VCaP (cell line): Measurements from ENCODE around the gene CSNK2A3.

ENCODE experiments used
- H3K27ac ChIP-seq: fragments of 450-650 bp; 2 replicates; pipeline ENCODE4 v1.5.1; 2017
- TF ChIP-seq, protein P1 (sequence below): fragments of 450-650 bp; conservative IDR thresholded peaks from 2 replicates; pipeline ENCODE4 v1.5.1; 2017; ENCODE audit warnings: mild to moderate bottlenecking, moderate library complexity

CSNK2A3 gene

GRCh38 chr11:11334607-11335006, 18.4 kb downstream of the CSNK2A3 start:
- H3K27ac ChIP-seq: peak overlapping the region; percentile 18; the same call in 1 of the 2 replicates
- TF ChIP-seq, protein P1, sequence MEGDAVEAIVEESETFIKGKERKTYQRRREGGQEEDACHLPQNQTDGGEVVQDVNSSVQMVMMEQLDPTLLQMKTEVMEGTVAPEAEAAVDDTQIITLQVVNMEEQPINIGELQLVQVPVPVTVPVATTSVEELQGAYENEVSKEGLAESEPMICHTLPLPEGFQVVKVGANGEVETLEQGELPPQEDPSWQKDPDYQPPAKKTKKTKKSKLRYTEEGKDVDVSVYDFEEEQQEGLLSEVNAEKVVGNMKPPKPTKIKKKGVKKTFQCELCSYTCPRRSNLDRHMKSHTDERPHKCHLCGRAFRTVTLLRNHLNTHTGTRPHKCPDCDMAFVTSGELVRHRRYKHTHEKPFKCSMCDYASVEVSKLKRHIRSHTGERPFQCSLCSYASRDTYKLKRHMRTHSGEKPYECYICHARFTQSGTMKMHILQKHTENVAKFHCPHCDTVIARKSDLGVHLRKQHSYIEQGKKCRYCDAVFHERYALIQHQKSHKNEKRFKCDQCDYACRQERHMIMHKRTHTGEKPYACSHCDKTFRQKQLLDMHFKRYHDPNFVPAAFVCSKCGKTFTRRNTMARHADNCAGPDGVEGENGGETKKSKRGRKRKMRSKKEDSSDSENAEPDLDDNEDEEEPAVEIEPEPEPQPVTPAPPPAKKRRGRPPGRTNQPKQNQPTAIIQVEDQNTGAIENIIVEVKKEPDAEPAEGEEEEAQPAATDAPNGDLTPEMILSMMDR: no peak

- TF ChIP-seq, protein P1: no peak
- H3K27ac ChIP-seq: no peak overlapping the region
Measured at GRCh38 chr11:11332141-11332710, 20.8 kb downstream of the CSNK2A3 start.

DNA sequence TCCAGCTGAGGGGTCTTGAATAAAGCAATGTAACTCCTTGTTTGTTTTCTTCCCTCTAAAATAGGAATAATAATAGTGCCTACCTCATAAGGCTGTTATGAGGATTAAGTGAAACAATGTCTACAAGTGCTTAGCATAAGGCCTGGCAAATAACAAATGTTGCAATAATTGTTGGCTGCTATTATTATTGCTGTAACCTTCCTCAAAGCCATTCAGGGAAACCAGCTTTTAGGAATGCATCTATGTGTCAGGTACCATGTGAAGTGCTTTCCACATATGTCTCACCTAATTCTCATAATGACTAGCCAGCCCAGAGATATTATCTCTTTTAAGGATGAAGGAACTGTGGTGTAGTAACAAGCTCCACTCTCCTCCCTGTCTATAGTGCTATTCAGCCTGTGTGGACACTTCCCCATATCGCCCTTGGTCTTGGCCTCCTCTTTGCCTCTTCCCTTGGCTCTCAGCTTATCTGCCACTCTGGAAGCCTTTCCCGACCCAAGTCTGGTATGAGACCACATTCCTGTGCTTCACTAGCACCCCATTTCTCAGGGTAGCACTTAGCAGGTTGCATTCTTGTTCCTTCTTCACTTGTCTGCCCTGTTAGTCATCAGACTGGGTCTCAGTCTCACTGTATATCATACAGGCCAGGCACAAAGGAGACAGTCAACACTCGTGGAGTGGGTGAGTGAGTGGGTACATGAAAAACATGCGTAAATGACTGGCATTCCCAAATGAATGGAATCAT, 23.8 kb downstream of the CSNK2A3 start:
- TF ChIP-seq, protein P1: no peak

DNA sequence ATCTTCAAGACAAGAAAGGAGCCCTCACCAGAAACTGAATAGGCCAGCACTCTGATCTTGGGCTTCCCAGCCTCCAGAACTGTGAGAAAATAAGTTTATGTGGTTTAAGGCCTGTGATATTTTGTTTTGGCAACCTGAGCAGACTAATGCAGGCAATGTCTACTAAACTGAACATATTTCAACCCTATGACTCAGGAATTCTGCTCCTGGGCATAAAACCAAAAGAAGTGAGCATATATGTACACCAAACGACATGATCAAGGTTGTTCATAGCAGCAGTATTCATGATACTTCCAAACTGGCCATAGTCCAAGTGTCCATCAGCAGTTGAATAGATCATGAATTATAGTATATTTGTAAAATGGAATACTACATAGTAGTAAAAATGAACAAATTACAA, 29.0 kb downstream of the CSNK2A3 start:
- TF ChIP-seq, protein P1: no peak
- H3K27ac ChIP-seq: no peak overlapping the region

More for the DNA sequence above, 23.8 kb downstream of the CSNK2A3 start:
- H3K27ac ChIP-seq: no peak overlapping the region

GRCh38 chr11:11322101-11322500, 30.9 kb downstream of the CSNK2A3 start:
- no peak overlapping the region for H3K27ac ChIP-seq
- TF ChIP-seq, protein P1: no peak

GRCh38 chr11:11320825-11321224, 32.2 kb downstream of the CSNK2A3 start:
- TF ChIP-seq, protein P1: no peak
- H3K27ac ChIP-seq: no peak overlapping the region

DNA sequence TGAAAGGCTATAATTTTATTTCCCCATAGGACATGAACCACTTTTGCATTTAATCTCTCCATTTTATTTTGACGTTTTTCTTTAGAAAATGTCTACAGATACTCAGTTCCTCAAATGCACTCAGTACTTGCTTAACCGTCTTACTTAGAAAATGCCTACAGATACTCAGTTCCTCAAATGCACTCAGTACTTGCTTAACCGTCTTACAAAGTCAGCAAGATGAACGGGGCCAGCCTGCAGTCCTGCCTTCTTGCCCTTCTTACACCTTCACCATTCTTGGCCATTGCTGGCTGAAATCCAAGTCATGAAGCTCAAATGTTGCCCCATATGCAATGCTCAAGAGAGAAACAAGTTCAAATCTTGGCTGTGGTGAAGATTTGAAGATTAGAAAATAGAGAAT, 34.1 kb downstream of the CSNK2A3 start:
- TF ChIP-seq, protein P1: no peak
- H3K27ac ChIP-seq: no peak overlapping the region
